HG03342 (cell line): ENCODE results near the gene MIER2.

Experiments used
- ATAC-seq: cut with Tn5 transposase; IDR thresholded peaks from one replicate; pipeline ENCODE4 v1.9.1; 2021; ENCODE audit warnings: mild to moderate bottlenecking, moderate library complexity; ENCODE audit not compliant: unreplicated experiment

MIER2 gene

GRCh38 chr19:378706-379105, 34.1 kb upstream of the MIER2 start:
- no peak for ATAC-seq

GRCh38 chr19:377801-378581, 33.4 kb upstream of the MIER2 start:
- no peak for ATAC-seq

- no peak for ATAC-seq
These were observed 31.5 kb upstream of the MIER2 start for GRCh38 chr19:376111-376470.

DNA sequence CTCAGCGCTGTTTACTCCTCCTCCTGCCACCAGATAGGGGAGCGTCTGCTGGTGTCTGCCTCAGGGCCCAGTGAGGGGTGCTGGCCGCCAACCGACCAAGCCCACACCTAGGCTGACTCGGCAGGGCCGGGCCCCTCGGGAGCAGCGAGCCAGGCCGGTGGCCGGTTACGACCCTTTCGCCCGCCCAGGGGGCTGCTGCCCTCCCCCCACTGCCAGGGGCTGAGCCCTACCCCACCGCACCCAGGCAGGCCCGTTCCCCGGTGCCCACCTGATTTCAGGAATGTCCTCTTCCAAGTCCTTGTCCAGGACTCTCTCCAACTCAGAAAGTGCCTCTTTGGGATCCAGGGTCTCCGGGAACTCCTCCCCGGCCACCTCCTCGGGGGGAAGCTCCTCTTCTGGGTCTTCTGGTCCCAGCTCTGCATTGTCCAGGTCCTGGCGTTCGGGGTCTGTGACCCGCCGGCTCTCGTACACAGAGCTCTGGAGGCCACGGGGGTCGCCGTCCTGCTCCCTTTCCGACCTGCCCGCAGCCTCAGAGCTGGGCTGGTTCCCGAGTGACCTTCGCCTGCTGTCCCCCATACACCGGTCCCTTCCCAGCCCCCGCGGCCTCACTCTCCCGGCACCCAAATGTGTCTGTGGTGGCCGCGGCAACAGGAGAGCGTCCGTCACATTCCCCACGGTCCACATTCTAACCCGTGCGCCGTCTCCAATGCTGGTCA, 31.0 kb upstream of the MIER2 start:
- ATAC-seq = no peak

DNA sequence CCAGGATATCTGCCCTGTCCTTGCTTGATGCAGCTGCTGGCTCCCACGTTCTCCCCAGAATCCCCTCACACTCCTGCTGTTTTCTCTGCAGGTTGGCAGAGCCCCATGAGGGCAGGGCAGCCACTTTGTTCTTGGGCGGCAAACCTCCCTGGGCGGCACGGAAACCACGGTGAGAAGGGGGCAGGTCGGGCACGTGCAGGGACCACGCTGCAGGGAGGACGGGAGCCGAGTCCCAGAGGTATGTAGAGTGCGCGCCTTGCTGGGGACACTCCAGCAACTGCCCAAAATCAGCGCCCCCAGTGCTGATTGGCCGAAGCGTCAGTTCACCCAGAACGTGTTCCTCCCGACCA, 30.3 kb upstream of the MIER2 start:
- ATAC-seq = no peak

GRCh38 chr19:374183-374885, 29.7 kb upstream of the MIER2 start:
- no peak for ATAC-seq

DNA sequence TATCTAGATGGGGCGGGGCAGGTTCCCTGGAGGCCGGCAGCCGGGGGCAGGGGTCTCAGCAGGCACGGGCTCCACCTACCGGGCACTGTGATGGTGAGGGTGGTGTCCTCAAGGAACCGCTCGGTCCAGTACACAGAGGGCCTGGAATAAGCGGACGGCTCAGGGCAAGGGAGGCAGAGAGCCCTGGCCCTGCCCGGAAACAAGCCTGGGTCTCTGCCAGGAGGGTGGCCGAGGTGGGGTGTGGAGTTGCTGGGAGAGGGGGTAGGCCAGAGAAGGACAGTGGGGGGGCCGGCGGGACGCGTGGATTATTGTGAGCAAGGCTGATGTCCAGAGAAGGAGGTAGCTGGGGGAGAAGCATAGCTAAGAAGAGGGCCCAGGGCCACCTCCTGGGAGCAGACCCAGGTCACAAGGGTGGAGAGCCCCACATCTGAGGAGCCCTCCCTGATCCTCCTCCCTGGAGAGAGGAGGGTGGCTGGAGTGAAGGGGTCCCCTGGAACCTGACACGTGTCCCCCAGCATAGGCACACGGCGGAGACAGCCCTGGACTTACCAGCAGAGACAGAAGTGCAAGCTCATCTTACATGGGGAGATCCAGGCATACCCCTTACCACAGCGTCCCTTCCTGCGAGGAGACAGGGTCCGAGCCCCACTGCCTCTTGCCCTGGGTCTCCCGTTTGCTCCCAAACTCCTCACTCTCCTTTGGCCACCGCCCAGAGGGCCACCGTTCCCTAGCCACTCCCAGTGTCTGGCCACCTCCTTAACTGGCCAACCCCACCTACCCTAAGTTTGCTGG, 29.0 kb upstream of the MIER2 start:
- no peak for ATAC-seq

GRCh38 chr19:372306-372890, 27.8 kb upstream of the MIER2 start:
- no peak for ATAC-seq

DNA sequence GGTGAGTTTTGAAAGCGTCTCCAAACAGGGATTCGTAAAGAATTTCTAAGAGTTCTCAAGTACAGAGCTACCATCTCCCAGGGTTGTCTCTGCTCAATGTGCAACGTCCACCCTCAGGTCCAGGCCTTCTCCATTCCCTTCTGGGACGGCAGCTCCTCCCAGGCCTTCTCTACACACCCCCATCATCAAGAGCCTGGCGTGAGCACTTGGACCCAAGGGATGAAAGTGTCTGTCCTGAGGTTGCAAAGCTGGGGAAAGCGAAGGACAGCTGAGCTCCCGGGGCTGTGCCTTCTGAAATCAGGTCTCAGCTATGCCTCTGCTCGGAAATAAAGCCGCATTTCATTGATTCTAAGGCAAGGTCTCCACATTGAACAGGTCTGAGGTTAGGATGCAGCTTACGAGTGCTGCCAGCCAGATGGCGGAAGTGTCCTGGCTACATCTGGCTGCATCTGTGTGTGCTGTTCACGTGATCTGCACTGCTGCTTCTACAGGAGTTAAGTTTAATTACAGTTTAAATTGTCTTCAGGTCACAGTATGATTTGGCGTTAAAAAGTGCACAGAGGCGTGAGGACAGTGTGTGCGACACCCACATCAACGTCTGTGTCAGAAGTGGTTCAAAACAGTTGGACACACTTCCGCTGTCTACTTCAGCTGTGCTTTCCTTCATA, 27.0 kb upstream of the MIER2 start:
- ATAC-seq = no peak

- ATAC-seq = no peak
These were observed 26.2 kb upstream of the MIER2 start for GRCh38 chr19:370641-371330.

DNA sequence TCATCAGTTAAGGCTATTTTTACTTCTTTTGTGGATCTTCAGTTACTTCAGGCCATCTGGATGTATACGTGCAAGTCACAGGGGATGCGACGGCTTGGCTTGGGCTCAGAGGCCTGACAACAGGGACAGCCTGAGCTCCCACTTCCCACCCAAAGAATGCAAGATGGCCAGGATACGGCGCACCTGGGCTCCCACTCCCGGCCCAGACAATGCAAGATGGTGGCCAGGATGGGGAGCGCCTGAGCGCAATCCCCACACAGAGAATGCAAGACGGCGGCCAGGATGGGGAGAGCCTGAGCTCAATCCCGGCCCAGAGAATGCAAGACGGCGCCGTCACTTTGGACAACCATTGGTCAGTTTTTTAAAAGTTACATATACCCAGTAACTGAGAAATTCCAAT, 25.3 kb upstream of the MIER2 start:
- no peak for ATAC-seq

DNA sequence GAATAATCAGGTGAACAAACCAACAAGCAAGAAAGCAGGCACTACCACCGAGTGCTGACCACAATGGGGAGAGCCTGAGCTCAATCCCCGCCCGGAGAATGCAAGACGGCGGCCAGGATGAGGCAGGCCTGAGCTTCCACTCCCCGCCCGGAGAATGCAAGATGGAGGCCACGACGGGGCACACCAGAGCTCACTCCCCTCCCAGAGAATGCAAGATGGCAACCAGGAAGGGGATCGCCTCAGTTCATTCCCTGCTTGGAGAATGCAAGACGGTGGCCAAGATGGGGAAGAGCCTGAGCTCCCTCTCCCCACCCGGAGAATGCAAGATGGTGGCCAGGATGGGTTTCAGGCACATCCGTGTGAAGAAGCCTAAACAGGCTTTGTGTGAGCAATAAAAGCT, 24.7 kb upstream of the MIER2 start:
- ATAC-seq = no peak

GRCh38 chr19:368630-369024, 24.0 kb upstream of the MIER2 start:
- no peak for ATAC-seq

DNA sequence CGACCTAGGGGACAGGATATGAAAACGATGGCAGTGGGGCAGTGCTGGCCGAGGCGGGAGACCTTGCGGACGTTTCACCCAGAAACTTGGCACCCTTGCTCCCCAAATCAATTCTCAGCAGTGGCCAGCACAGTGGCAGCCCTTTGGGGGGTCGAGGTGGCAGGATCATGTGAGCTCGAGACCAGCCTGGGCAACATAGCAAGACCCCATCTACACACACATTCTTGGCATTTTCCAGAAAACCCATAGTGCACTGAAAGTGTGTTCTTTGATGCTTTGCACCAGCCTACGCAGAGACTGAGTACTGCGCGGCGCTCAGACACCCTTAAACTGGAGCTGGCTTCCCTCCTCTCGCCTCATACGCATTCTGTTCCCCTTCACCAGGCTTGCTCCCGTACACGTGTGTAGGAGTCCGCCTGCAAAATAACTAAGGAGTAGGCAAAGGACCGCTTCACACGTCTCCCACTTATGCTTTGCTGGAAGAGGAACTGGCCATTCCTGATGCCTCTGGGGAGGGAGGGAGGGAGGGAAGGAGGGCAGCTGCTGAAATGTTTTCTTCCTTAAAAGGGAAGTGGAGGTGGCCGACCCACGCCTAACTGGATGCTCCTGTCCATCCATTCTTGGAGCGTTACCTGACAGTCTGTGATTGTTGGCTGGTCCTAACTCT, 23.5 kb upstream of the MIER2 start:
- no peak for ATAC-seq

DNA sequence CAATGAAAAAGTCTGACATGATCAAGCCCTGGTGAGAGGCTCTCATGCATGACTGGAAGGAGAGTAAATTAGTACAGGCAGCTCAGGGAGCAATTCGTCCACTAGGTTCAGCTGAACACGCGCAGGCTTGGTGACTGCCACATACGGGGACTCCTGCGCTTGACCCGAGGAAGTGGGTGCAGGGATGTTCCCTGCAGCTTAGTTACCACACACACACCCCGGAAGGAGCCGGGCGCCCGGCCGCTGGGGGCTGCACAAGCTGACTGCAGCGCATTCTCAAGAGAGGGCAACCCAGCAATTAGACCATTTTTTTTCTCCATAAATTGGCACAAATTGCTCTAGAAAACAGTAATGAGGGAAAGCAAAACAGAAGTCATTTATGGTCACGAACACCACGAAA, 23.0 kb upstream of the MIER2 start:
- ATAC-seq = no peak

DNA sequence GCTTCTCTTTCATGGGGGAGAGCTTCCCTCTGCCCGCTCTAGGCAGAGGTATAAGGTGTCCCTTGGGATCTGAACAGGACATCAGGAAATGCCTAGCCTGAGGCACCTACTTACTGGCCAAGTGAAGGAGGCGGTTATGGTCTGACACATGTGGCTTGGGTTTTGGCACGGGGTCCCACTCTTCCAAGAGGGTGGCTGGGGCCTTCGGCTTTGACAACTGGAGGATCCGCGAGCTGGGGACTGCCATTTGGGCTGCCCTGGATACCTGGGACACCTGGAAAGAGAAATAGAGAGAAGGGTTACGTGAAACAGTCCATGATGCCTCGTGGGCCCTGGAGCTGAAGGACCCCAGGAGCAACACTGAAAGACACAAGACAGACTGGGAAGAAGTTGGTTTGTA, 22.4 kb upstream of the MIER2 start:
- ATAC-seq = no peak

GRCh38 chr19:366205-366783, 21.7 kb upstream of the MIER2 start:
- ATAC-seq = no peak

DNA sequence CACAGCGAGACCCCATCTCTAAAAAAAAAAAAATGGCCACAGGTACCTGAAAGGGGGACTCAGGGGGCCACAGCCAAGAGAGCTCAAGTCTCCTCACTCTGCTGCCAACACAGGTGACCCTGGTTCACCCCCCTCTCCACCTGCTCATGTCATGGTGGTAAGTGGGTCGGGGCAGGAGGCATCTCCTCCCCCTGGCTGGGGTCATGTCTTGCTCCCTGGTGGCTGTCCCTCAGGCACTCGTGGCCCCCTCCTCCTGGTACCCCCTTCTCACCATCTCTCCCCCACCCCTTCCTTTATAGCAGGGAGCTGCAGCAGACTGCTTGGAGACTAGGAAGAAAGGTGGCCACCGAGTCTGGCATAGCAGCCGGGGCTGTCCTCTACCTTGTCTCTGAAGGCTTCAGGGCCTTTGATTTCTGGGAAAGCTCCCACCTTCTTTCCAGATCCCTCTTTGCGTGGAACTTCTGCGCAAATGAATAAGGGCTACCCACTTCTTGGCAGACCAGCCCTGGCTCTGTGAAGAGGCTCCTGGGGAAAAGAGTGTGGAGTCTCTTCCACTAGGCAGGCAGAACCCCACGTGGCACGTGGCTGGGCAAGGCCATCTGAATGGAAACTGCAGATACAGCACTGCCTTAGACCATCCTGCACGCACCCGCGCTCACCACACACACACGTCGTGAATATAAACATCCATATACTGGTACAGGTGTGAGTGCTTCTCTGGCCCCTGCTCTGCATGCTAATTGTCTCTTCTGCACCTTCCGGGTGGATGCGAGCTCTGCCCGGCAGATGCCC, 20.1 kb upstream of the MIER2 start:
- no peak for ATAC-seq
